ENCODE measurements around the gene ERN1.

ERN1 gene

DNA sequence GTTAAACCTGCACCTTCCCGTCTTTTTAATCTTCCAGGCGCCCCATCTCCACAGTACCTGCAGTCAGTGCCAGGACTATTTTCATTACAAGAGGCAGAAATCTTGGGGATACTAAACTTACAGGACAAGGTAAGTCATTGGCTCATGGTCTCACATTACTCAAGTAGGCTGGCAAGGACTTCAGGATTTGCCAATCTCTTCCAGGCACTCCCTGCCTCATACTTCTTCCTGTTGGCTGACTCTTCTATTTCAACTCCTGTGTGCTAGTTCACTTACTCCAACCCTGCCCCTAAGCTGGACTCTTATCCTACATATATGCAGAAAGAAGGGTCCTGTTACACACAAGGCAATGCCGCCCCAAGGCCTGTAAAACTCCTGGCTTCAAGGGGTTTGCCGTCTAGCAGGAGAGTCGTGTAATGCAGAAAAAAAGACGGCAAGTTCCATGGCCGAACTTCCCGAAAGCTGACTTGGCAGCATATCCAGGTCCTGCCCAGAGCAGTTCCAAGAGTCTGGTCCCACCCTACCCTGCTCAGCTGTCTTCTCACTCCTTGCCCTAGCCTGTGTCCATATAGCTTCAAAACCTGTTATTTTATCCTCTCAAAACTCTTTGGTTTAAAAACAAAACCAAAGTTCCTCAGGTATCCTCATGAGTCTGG lies 14.8 kb downstream of the ERN1 start:
- peak overlapping the region; percentile 67 for H3K27ac ChIP-seq
- TF ChIP-seq CTCF (conservative IDR thresholded peaks at IDR 0.05) (no peak), ZFX (IDR thresholded peaks at IDR 0.05) (no peak)

- H3K27ac ChIP-seq: no peak overlapping the region
- TF ChIP-seq CTCF (conservative IDR thresholded peaks at IDR 0.05) (no peak), ZFX (IDR thresholded peaks at IDR 0.05) (no peak)
Observed at GRCh38 chr17:64113006-64113405, 16.9 kb downstream of the ERN1 start.

DNA sequence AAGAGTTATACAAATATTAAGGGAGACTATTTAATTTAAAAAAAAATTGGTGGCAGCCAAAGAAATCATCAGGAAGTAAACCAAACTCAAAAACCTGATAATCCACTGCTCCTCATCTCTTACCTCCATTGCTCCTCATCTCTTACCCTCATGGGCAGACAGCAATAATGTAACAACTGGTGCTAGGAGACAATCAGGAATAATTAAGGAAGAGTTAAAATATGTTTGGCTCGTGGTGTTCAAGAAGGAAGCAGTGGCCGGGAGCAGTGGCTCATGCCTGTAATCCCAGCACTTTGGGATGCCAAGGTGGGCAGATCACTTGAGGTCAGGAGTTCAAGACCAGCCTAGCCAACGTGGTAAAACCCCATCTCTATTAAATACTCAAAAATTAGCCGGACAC lies 18.1 kb downstream of the ERN1 start:
- TF ChIP-seq ZFX (IDR thresholded peaks at IDR 0.05) (no peak), CTCF (conservative IDR thresholded peaks at IDR 0.05) (no peak)
- H3K27ac ChIP-seq: peak overlapping the region; percentile 44

DNA sequence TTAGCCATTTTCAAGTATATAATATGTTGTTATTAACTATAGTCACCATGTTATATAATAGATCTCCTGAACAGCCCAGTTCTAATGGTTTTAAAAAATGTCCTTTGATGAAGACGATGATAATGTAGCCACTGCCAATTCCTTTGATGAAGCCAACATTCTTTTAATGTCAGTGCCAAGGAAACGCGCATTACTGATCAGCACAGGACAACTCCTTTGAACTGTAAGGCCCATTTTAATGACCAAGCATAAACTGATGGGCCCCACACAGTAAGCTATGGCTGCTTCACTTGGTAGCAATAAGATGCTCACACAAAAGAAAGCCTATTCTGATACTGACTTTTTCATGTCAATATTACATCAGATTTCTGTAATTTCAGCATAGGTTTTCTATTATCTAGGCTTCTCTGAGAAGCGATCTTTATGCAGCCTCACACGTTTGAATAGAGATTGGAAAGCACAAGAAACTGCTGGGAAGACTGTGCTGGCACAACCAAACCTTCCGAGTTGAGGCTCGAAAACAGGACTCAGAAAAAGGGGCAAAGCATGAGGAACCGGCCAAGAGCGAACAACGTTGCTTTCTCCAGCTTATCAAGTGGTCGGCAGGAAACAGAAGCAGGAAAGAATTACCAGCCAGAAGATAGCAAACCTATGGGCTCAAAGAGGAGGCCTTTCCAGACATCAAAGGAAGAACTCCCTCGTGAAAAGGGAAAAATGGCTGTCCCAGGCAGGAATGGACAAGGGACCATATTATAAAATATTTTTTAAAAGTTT lies 19.4 kb downstream of the ERN1 start:
- peak overlapping the region; percentile 34; the same call in 1 of the 2 replicates for H3K27ac ChIP-seq
- TF ChIP-seq CTCF (conservative IDR thresholded peaks at IDR 0.05) (no peak), ZFX (IDR thresholded peaks at IDR 0.05) (no peak)

DNA sequence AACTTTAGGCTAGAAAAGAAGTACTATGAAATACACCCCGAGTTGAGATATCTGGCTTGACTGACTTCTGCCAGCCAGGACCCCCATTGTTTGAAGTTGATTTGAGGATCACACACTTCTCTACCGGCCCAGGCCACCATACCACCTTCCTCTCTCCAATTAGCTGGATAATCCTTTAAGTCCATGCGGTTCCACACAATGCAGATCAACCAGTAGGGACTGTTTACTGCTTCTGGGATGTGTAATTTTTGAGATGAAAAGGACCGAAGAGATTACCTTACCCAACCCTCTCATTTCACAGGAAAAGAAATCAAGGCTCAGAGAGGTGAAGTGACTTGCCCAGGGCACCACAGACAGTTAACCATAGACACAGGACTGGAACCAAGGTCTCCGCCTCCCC lies 20.5 kb downstream of the ERN1 start:
- H3K27ac ChIP-seq: peak overlapping the region; percentile 86; the same call in 1 of the 2 replicates
- TF ChIP-seq ZFX (IDR thresholded peaks at IDR 0.05): no peak
- no peak for TF ChIP-seq CTCF (conservative IDR thresholded peaks at IDR 0.05)

GRCh38 chr17:64107500-64108236 lies 22.3 kb downstream of the ERN1 start:
- TF ChIP-seq ZFX (IDR thresholded peaks at IDR 0.05) (no peak; the same call in 1 of the 2 replicates), CTCF (conservative IDR thresholded peaks at IDR 0.05) (no peak)
- H3K27ac ChIP-seq: peak overlapping the region; percentile 86

GRCh38 chr17:64106918-64107317 lies 23.0 kb downstream of the ERN1 start:
- TF ChIP-seq ZFX (IDR thresholded peaks at IDR 0.05): no peak
- TF ChIP-seq CTCF (conservative IDR thresholded peaks at IDR 0.05): no peak
- peak overlapping the region; percentile 86 for H3K27ac ChIP-seq
